Right forelimb (tissue), 1 donor: ENCODE data around the gene DGCR8.
A peak's percentile ranks its signal among the peaks of the same experiment; 100 is the strongest.

Source experiments
- DNase-seq: peaks from one replicate; pipeline ENCODE4 v3.0.0-alpha.2; 2018

The DGCR8 gene

GRCh38 chr22:20111045-20111688, 31.1 kb downstream of the DGCR8 start:
- DNase-seq = no peak

DNA sequence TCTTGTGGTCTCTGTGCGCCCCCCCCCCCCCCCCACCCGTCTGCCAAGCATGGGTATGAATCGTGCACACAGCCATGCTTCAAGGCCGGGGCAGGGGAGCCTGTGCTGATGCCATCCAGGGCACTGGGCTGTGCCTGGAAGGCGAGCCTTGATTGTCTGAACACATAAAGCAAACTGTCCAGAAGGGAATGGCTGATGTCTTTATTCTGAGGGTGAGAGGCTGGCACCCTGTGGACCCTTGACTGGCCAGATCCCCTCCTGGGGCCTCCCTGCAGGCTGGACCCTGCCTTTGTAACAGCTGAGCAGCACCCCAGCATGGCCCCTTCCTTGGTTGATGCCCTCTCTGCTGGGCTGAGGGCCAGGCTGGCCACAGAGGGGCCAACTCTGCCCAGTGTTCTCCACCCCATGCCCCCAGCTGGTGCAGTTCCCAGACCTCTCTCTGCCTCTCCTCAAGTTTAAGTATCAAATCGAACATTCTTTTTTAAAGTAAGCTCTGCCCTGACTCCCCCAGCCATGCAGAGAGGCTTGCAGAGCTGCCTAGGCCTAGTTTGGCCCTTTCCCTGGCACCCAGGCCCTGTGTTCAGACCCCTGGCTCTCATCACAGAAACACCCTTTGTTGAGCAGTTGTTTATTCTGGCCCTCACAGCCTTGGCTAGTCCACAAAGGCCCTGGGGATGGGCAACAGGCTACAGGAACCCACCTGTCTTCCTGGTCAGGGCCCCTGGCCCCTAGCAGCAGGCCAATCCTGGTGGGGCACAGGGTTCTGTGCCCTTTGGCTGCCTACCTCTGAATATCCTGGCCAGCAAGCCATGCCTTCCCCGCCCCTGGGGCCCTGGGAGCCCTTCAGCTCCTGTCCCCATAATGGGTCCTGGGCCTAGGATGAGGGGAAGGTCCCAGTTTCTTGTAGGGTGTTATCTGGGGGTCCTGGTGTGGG, 31.9 kb downstream of the DGCR8 start:
- DNase-seq = no peak

- no peak for DNase-seq
Measured at GRCh38 chr22:20112623-20113511, 32.8 kb downstream of the DGCR8 start.

DNA sequence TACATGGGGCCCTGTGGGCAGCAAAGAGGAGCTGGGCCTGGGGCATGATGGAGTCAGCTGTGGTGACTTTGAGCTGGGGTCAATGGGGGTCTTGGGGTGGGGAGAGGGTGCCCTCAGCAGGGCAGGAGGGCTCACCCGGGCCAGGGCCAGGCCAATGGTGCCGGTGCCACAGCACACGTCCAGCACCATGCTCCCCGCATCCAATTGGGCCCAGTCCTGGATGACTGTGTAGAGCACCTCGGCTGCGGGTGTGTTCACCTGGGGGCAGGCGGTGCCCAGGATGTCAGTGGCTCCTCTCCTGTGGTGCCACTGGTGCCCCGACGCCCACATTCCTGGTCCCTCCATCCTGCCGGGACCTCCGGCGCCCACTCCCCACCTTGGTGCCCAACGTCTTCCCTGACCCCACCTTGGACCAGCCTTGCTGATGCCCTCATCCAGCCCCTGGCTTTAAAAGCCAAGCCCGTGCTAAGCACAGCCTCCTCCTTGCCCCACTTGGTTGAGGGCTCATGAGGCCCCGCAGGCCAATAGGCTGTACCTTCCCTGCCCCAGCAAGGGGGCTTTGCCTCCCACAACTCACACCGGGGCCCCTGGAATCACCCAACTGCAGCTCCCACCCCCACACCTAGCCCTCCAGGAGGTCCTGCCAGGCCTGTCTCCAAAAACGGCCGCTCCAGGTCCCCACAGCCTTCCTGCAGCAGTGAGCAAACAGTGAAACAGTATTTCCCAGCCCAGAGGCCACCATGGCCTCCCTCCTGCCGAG, 33.7 kb downstream of the DGCR8 start:
- DNase-seq = no peak

DNA sequence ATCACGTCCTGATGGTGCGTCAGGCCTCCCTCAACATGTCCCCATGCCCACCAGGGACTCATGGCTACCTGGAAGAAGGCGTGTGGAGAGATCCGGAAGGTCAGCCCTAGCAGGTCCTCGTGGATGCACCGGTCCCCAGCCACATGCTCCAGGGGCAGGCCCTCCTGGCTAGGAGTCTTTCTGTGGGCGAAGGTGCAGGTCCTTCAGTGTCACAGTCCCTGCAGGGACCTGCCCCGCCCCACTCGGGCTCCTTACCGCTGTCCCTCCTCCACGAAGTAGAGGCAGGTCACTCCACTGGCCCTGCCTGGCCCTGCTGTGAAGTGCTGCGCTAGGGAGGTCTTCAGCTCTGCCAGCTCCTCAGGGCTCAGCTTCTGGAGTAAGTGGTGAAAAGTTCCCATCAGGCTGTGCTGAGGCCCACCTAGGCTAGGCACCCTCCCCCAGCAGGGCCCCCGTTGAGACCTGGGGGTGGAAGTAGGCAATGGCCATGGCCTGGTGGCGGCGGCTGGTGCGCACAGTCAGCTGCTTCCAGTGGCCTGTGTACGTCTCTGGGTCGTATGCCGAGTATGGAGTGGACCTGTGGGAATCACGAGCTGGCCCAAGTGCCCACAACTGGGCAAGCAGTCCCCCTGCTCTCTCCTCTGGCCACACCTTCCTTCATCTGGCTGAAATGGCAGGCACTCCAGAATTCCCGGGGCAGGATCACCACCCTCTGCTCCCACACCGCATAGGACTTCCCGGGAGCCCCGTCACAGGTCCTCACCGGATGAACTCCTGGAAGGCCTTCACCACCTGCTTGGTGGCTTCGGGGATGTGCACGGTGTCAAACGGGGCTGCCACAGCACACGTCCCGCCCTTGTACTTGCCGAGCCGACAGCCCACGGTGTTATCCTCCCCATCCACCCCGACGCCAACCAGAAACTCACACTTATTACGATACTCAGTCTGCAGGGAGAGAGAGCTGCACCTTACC, 34.8 kb downstream of the DGCR8 start:
- DNase-seq = no peak

- DNase-seq = no peak
Measured at GRCh38 chr22:20115691-20116375, 35.8 kb downstream of the DGCR8 start, which contains the start of gene RANBP1. RANBP1 (plus strand) TSS chr22:20116104; CDS start chr22:20116185, 81 bp downstream.

DNA sequence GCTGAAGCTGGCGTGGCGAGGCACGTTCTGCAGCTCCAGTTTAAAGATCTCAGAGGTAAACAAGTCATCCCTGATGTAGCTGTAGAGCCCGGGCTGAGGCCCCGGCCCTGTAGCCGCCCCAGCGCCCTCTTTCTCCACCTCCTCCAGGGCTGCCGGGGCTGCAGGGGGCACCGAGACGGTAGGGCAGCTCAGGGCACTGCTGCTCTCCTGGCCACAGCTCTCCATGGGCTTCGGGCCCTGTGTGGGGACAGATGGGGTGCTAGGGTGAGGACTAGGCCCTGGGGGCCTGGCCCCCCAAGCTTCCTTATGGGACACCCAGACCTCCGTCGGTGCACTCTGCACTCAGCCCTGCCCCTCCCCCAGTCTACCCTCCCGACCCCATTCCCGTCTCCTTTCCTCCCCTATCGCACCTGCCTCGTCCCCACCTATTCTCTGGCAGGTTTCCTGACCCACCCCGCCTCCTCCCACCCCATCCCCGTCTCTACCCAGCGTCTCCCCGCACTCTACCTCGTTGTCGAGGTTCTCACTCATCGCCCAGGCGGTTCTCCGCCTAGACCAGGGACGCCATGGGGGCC, 36.4 kb downstream of the DGCR8 start:
- DNase-seq = no peak

- peak; percentile 100 for DNase-seq
Measured at GRCh38 chr22:20116951-20117632, 37.1 kb downstream of the DGCR8 start, which contains the start of gene TRMT2A. TRMT2A (minus strand) TSS chr22:20117226; CDS start chr22:20116906, 320 bp downstream.

DNA sequence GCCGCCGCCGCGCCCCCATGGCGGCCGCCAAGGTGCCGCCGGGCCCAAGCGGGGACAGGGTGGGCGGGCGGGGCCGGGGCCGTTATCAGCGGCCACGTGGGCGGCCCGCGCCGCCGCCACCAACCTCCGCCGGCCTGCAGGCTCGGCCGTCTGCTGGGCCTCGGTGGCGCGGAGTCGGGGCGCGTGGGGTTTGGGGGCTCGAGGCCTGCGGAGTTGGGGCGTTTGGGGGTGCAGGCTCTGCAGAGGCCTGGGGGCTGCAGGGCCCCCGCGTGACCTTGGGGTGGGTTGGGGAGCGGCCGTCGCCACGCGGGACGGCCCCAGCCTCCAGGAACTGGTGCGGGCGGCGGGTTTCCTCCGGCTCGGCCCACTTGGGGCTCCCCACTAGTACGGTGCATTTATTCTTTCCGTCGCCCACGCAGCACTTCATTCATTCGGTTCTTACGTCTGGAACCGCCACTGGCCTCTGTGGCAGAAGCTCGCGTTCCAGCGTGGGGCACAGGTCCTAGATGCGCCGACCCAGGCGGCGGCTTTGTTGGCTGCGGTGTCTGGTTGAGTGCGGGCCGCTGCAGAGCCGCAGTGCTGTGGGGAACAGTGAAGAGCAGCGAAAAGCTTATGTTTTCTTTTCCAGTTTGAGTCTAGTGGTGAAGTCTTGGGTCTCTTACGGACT, 37.7 kb downstream of the DGCR8 start:
- DNase-seq = no peak

GRCh38 chr22:20118300-20119020, 38.4 kb downstream of the DGCR8 start:
- DNase-seq = no peak

- no peak for DNase-seq
Measured at GRCh38 chr22:20121856-20122415, 41.9 kb downstream of the DGCR8 start.

DNA sequence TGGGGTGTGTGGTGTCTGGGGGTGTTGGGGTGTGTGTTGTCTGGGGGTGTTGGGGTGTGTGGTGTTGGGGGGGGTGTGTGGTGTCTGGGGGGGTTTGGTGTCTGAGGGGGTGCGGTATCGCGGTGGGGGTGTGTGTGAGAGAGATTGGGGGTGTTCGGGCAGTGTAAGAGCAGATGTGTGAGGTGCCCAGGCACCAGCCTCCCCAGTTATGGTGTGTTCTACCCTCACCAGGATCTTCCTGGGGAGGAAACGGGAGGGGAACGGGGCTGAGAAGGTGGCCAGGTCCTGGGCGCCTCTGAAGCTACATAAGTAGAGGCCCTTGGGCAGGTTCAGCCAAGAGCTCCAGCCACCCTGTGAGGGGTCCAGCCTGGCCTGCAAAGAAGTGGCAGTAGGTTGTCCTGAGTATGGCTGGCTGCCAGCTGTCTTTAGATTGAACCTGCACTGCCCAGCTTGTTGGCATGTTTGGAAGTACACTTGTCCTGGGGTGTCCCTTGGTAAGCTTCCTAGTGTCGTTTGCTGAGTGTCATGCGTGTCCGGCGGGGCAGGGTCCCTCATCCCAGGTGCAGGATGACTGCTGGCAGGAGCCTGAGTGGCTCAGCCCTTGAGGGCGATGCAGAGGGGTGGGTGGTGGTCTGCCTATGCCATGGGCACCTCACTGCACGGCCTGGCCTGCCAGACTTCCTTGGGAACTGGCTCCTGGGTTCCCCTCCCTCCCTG, 43.5 kb downstream of the DGCR8 start:
- DNase-seq = no peak

GRCh38 chr22:20124083-20124787, 44.2 kb downstream of the DGCR8 start:
- DNase-seq = no peak

DNA sequence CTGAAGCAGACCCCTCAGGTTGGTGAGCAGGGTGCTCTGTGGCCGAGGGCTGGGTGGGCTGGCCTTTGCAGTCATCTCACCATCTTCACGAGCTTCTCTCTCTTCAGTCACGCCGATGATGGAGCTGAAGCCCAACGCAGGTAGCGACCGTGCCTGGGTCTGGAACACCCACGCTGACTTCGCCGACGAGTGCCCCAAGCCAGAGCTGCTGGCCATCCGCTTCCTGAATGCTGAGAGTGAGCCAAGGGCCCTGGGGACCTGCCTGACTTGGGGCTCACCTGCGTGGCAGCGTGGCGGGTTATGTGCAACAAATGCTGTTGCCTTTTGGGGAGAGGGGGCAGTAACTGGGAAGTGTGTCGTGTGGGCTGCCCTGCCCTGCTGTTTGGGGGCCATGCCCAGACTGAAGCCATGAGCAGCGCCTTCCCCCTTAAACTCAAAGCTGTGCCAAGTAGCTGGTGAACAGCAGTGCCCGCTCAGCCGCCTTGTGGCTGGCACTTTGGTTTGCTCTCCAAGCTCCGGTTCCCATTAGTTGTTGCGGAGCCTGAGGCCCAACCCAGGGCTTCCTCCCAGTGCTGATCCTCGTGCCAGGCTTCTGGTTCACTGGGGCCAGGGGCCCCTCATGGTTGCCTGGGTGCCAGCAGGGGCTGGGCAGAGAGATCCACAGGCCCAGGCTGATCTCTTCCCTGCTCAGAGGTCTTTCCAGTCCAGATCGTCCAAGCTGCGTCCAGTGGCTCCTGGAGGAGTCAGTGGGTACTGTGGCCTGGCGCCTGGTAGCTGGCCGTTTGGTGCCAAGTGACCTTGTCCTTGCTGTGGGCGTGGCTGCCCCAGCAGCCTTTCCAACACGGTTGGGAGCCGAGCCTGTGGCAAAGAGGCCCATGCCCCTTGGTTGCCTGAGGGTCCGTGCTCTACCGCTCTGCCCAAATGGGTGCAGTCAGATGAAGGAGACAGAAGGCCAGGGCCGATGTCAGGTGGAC, 45.4 kb downstream of the DGCR8 start:
- DNase-seq = no peak
